AG04449 (cell line): ENCODE results near the gene ZNF800.

Experiments
- CTCF ChIA-PET: fragments of 350-600 bp; formaldehyde crosslinking; extraction: SDS; loops from one replicate; lab custom pipeline; 2021; ENCODE audit warnings: antibody characterized with exemption; lab: Yijun Ruan, JAX
- POLR2A ChIA-PET: fragments of 400-600, 350-600 bp; formaldehyde crosslinking; extraction: SDS; loops from one replicate; lab custom pipeline; 2020; ENCODE audit warnings: antibody characterized with exemption, inconsistent platforms; lab: Yijun Ruan, JAX
- DNase-seq: peaks from one replicate; pipeline ENCODE4 v3.0.0-alpha.2; 2010; ENCODE audit warnings: low read depth, low spot score
- H3K4me3 ChIP-seq: 2 replicates; pipeline ENCODE4 v1.5.1; 2011; ENCODE audit warnings: low read depth, mild to moderate bottlenecking, control low read depth, low read length
- TF ChIP-seq, protein P1 (sequence below): IDR thresholded peaks from one replicate; pipeline ENCODE4 v1.5.1; 2011; ENCODE audit warnings: mild to moderate bottlenecking, moderate library complexity, low read length, control low read depth, inconsistent platforms; ENCODE audit not compliant: insufficient read depth; ENCODE audit errors: missing control alignments

Gene ZNF800

DNA sequence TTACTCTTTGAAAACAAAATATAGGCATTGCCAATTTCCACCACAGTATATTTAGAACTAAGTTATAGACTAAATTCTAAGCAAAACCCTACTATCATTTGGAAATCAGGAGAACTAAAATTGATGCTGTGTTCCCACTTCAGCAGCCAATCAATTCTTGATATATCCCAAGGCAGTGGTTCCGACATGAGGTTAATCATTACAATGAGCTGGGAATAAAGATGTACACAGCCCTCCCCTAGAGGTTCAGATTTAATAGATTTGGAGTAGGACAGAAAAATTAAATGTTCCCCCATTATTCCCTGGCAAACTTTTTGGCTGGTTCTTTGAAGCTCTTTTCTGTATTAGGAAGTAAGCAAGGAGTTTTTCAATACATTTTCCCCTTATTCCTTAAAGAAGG is 15.1 kb downstream of the ZNF800 start:
- no peak overlapping the region for H3K4me3 ChIP-seq
- DNase-seq, result no peak
- ChIA-PET POLR2A (interaction anchor here (1.0 kb wide), 1 partner anchor 14 kb away, joined by 4 read pairs; the partner anchor contains the start of gene ZNF800), CTCF (interaction anchor here (1.0 to 1.7 kb wide), 3 partner anchors 15 to 71 kb away, joined by 3 to 5 read pairs (median 3); partner anchors contain the start of gene ZNF800)
- TF ChIP-seq, protein P1, sequence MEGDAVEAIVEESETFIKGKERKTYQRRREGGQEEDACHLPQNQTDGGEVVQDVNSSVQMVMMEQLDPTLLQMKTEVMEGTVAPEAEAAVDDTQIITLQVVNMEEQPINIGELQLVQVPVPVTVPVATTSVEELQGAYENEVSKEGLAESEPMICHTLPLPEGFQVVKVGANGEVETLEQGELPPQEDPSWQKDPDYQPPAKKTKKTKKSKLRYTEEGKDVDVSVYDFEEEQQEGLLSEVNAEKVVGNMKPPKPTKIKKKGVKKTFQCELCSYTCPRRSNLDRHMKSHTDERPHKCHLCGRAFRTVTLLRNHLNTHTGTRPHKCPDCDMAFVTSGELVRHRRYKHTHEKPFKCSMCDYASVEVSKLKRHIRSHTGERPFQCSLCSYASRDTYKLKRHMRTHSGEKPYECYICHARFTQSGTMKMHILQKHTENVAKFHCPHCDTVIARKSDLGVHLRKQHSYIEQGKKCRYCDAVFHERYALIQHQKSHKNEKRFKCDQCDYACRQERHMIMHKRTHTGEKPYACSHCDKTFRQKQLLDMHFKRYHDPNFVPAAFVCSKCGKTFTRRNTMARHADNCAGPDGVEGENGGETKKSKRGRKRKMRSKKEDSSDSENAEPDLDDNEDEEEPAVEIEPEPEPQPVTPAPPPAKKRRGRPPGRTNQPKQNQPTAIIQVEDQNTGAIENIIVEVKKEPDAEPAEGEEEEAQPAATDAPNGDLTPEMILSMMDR, result no peak

DNA sequence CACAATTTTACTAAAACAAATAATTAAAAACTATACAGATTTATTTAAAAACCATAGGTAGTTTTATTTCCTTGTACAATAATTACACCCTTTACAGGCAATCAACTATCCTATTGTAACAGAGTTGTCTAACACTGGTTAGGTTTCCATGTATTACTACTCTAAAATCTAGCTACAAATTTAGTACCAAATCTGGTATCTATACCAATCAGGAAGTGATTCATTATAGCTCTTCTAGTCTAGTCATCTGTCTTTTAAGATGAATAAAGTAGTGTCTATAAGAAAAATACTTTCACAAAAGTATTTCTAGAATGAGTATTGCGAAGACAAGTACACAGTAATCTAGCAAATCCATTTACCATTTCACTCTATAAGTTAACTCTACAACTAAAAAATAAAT is 16.9 kb downstream of the ZNF800 start:
- DNase-seq, result no peak
- TF ChIP-seq, protein P1, result no peak
- ChIA-PET POLR2A (no interaction called here), CTCF (interaction anchor here (0.9 to 1.1 kb wide), 2 partner anchors 16 to 28 kb away, joined by 3 read pairs; no protein-coding TSS in a partner anchor)
- H3K4me3 ChIP-seq, result no peak overlapping the region

DNA sequence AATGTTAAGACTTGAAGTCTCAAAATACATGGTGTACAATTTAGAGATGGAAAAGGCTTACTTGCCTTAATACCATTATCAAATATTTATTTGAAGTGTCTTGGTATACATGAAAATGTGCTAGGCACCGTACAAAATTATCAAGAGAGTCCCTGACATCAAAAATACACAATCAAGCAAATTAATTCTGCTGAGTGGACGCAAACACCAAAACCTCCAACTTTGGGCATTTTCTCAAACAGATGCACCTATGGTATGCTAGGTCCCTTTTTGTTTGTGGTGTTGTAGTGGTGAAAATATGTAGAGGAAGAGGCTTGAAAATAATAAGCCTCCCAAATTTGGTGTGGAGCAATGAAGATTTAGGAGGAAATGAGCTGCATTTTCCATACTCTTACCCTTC is 24.8 kb downstream of the ZNF800 start:
- no peak overlapping the region for H3K4me3 ChIP-seq
- TF ChIP-seq, protein P1, result no peak
- ChIA-PET CTCF (interaction anchor here (0.6 to 2.8 kb wide), 7 partner anchors 14 to 1696 kb away, joined by 3 to 11 read pairs (median 5); no protein-coding TSS in a partner anchor), POLR2A (interaction anchor here (1.6 kb wide), 1 partner anchor 25 kb away, joined by 3 read pairs; the partner anchor contains the start of gene ZNF800)
- DNase-seq, result no peak

DNA sequence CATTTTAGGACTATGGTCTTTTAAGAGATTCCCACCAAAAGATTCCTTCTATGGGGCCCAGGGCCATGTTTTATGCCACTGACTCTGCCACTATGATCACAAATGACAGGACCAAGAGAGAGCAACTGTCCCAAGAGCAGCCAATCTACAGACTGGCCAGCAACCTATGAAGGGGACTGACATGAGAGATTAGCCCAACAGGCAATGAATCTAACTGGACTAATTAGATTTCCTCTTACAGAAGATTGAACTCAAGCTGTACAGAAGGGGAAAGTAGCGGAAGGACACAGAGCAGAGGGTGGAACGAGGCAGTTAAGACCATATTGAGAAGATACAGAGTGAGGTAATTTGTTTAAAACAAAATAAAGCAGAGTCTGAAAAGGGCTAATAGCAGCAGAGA is 25.8 kb downstream of the ZNF800 start:
- TF ChIP-seq, protein P1, result no peak
- POLR2A ChIA-PET, result no interaction called here
- no peak overlapping the region for H3K4me3 ChIP-seq
- CTCF ChIA-PET, result interaction anchor here (1.0 to 2.8 kb wide), 4 partner anchors 13 to 148 kb away, joined by 3 to 11 read pairs (median 6); no protein-coding TSS in a partner anchor
- no peak for DNase-seq

DNA sequence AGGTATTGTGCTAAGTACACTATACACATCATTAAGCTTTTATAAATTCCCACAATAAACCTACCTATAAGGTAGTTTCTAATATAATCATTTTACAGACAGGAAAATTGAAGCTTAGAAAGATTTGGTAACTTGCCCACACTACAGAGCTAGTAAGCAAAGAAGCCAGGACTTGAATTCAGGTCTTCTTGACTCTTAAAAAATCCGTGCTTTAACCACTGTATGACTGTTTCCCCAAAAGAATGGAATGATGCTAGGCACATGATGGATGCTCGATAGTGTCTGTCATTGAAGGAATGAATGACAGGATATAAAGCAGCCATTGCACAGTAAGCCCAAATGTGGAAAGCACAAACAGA is 26.6 kb downstream of the ZNF800 start:
- ChIA-PET POLR2A (no interaction called here), CTCF (interaction anchor here (2.8 to 3.1 kb wide), 2 partner anchors 12 to 18 kb away, joined by 11 to 12 read pairs; no protein-coding TSS in a partner anchor)

More for the DNA sequence above, 26.6 kb downstream of the ZNF800 start:
- H3K4me3 ChIP-seq, result no peak overlapping the region
- TF ChIP-seq, protein P1, result no peak
- no peak for DNase-seq
